ENCODE results near the gene CCDC142. TPM values are rescaled to one million over a fixed set of nuclear protein-coding genes. Genes with fewer than 3 reads are reported as not detected.

Gene CCDC142
- total and polyA plus RNA-seq, 4 donors: 5.1 to 28.3 (median 10.8) TPM

GRCh38 chr2:74499267-74499939 is 16.6 kb upstream of the CCDC142 start, which contains the start of gene LBX2 (continued):
- TF ChIP-seq ZBTB33 (IDR thresholded peaks at IDR 0.05) (no peak), CTCF (IDR thresholded peaks at IDR 0.05; ENCODE audit: low read depth, low read length, missing input control) (no peak)

- H3K4me1 ChIP-seq (ENCODE audit: control insufficient read depth in 4 of 4, insufficient read depth in 4 of 4, low read length in 3 of 4): peaks cover 17 to 72% (median 54%) of the 10 kb centered on the region in 4 donors
- H3K36me3 ChIP-seq (ENCODE audit: control insufficient read depth in 4 of 4, insufficient read depth in 3 of 4, low read depth in 1 of 4, low read length in 3 of 4): peaks cover 0 to 4% (median 2%) of the 10 kb centered on the region in 4 donors
- H3K9ac ChIP-seq (ENCODE audit: low read depth in 1 of 2, low read length in 2 of 2): peak overlapping the region in 1 of 2 donors; percentile 23
- no peak for DNase-seq (ENCODE audit: low spot score)
- 13% methylated on average over 41 of the region's 41 CpGs for WGBS
- peak overlapping the region; percentile 7 to 50 (median 50) for H3K4me3 ChIP-seq (ENCODE audit: low read depth in 1 of 3, low read length in 3 of 3)
- TF ChIP-seq REST (IDR thresholded peaks at IDR 0.05): no peak
- TF ChIP-seq ZBTB33 (IDR thresholded peaks at IDR 0.05): no peak
- no peak for TF ChIP-seq YY1 (IDR thresholded peaks at IDR 0.05)
- no peak for TF ChIP-seq JUND (IDR thresholded peaks at IDR 0.05)
- TF ChIP-seq HNF4A (conservative IDR thresholded peaks at IDR 0.05): no peak
- TF ChIP-seq FOXA2 (IDR thresholded peaks at IDR 0.05): no peak
- TF ChIP-seq EGR1 (IDR thresholded peaks at IDR 0.05; ENCODE audit: low read depth in 2 of 2): no peak
- no peak for TF ChIP-seq MAX (IDR thresholded peaks at IDR 0.05)
- no peak for TF ChIP-seq HNF4G (IDR thresholded peaks at IDR 0.05)
- no peak for TF ChIP-seq GABPA (IDR thresholded peaks at IDR 0.05 in 1 of 2, conservative IDR thresholded peaks at IDR 0.05 in 1 of 2)
- no peak for TF ChIP-seq CTCF (IDR thresholded peaks at IDR 0.05; ENCODE audit: low read depth, low read length, missing input control)
- no peak for TF ChIP-seq RAD21 (IDR thresholded peaks at IDR 0.05)
- no peak for TF ChIP-seq ATF3 (IDR thresholded peaks at IDR 0.05)
- no peak for TF ChIP-seq TAF1 (conservative IDR thresholded peaks at IDR 0.05)
- TF ChIP-seq FOXA1 (IDR thresholded peaks at IDR 0.05): no peak
- TF ChIP-seq NR2F2 (IDR thresholded peaks at IDR 0.05): no peak
- no peak for TF ChIP-seq RXRA (IDR thresholded peaks at IDR 0.05)
- TF ChIP-seq SP1 (IDR thresholded peaks at IDR 0.05): no peak
- H3K27ac ChIP-seq (ENCODE audit: low read depth in 1 of 2, low read length in 2 of 2): no peak overlapping the region
- no peaks in the 10 kb centered on the region for H3K9me3 ChIP-seq (ENCODE audit: control insufficient read depth in 4 of 4, low read length in 3 of 4)
- H3K27me3 ChIP-seq (ENCODE audit: control insufficient read depth in 4 of 4, insufficient read depth in 4 of 4, low read length in 3 of 4): no peaks in the 10 kb centered on the region
These were observed 15.9 kb upstream of the CCDC142 start for GRCh38 chr2:74498500-74499266.

Measured in liver (tissue), 9 donors.